Heart left ventricle (tissue), 16 donors: Measurements from ENCODE around the gene SOBP. TPM values are rescaled to one million over a fixed set of nuclear protein-coding genes. Genes with fewer than 3 reads are reported as not detected.

ENCODE experiments used
- ATAC-seq, 4 donors: fragments of 200-7000 bp; cut with Tn5 transposase; one replicate each; pipeline ENCODE4 v1.9.1; 2020 to 2022; ENCODE audit warnings: moderate library complexity in 4 of 4, mild to moderate bottlenecking in 3 of 4, moderate number of reproducible peaks in 1 of 4
- DNase-seq, 5 donors: peaks; one replicate each; pipeline ENCODE4 v3.0.0-alpha.2; 2020
- H3K27ac ChIP-seq, 12 donors: fragments of 200-600 bp; sonication (generic) in 4 of 12; one replicate each; pipeline versions ENCODE4 v1.5.0 to v1.8.0; 2016 to 2022; ENCODE audit warnings: mild to moderate bottlenecking in 2 of 12
- H3K27me3 ChIP-seq, 9 donors: fragments of 200-600 bp; sonication (generic) in 2 of 9; one replicate each; pipeline versions ENCODE4 v1.5.1 to v1.8.0; 2016 to 2022; ENCODE audit warnings: mild to moderate bottlenecking in 3 of 9
- H3K36me3 ChIP-seq, 9 donors: fragments of 200-600 bp; sonication (generic) in 2 of 9; one replicate each; pipeline versions ENCODE4 v1.5.0 to v1.8.0; 2018 to 2022; ENCODE audit warnings: mild to moderate bottlenecking in 2 of 9
- H3K4me1 ChIP-seq, 12 donors: fragments of 200-600 bp; sonication (generic) in 4 of 12; one replicate each; pipeline versions ENCODE4 v1.5.0 to v1.8.0; 2016 to 2022; ENCODE audit warnings: mild to moderate bottlenecking in 3 of 12
- H3K4me3 ChIP-seq, 12 donors: fragments of 200-600 bp; sonication (generic) in 4 of 12; one replicate each; pipeline versions ENCODE4 v1.5.0 to v1.8.0; 2017 to 2022; ENCODE audit warnings: mild to moderate bottlenecking in 9 of 12, moderate library complexity in 4 of 12
- H3K9me3 ChIP-seq, 12 donors: fragments of 200-600 bp; sonication (generic) in 4 of 12; one replicate each; pipeline versions ENCODE4 v1.5.0 to v1.8.0; 2016 to 2022; ENCODE audit warnings: mild to moderate bottlenecking in 1 of 12
- POLR2A ChIP-seq, 2 donors: fragments of 450-650 bp; IDR thresholded peaks; one replicate each; pipeline ENCODE4 v1.6.1; 2017; ENCODE audit warnings: antibody characterized with exemption in 2 of 2, mild to moderate bottlenecking in 2 of 2, moderate library complexity in 2 of 2
- WGBS, 4 donors: extraction: QIAGEN DNeasy Blood & Tissue Kit in 2 of 4; methylation state at CpG; one replicate each; pipeline versions ENCODE4 v1.1.5 to v1.1.7; 2013 to 2018; 5-methylcytosine and 5-hydroxymethylcytosine counted together
- intact Hi-C, 10 donors: fragments of 100-400 bp; cut with DNase I; formaldehyde crosslinking; loops; one replicate each; pipeline versions ENCODE4 v1.11.1 to v1.14.2; 2022
- polyA plus RNA-seq, 2 donors: library from polyadenylated mRNA; stranded (reverse); fragments of 200-250 nt; gene quantifications; one replicate each; pipeline ENCODE4 v1.2.3, GENCODE V29; 2013
- total RNA-seq, 9 donors: library from RNA; depleted of rRNA in 2 of 9; stranded (reverse); fragments of >200 nt in 2 of 9; fragmentation: NEBNext Ultra II Directional in 3 of 9; extraction: Animal tissue kit (Norgen Biotek cat#: 25700) in 3 of 9; gene quantifications; one replicate each; pipeline versions ENCODE4 v1.1.0 to v1.2.4, GENCODE V29; 2016 to 2023
- TF ChIP-seq, protein P1 (sequence below), 12 donors: fragments of 200-600 bp; sonication (generic) in 4 of 12; IDR thresholded peaks; one replicate each; pipeline versions ENCODE4 v1.5.0 to v1.8.0; 2018 to 2022; ENCODE audit warnings: antibody characterized with exemption in 12 of 12, mild to moderate bottlenecking in 5 of 12
- donor health status: ischemic (EF 13 %, LVEDD 7.1; RV severe dilation, severe dysfunction).
- donor health status: healthy with polysubstance abuse.
- donor health status: DM: no; HTN: yes; CAD: no.
- donor health status: DM: no; HTN: no; CAD: no.
- donor health status: ischemic (EF 25% LVEDD 6.9; RV normal size, moderate dysfunction).
- donor health status: ischemic (EF 25% LVEDD 5.7; RV mildly dilated, moderate dysfunction).
- donor health status: healthy.
- donor health status: DM: yes; HTN: yes; CAD: no.
- donor health status: ischemic (EF 35%, LVEDD 5.7; RV mildly dilated, moderate dysfunction).
- donor health status: nonischemic (EF 11% LVEDD 7.7; RV severe dilation, severe dysfunction).
- donor health status: DM: yes; HTN: yes; CAD: no.
- donor health status: PGD.
- donor health status: ischemic (EF 29% LVEDD 5.4; RV normal size, mild dysfunction).
- donor health status: nonischemic (EF 23%, LVEDD 6.1; RV moderate dilation, normal function).

The SOBP gene
- total and polyA plus RNA-seq, 11 donors: 10.6 to 24.9 (median 16.4) TPM

DNA sequence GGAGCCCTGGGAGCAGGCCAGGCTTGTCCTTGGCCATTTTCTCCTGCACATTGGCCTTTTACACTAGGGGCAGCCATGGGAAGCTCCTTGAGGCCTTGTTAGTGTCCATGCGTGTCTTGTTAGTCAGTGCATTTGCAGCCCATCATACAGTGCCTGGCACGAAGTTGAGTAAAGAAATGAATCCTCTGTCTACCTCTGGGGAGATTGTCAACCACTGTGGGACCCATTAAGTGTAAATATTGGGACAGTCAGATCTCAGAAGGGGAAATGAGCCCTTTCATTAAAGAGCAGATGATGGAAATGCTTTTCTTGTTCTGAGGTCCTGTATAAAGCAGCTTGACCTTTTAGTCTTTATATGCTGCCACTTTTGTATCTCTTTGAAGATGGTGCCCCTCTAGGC, 33.9 kb downstream of the SOBP start:
- no peak for TF ChIP-seq POLR2A (IDR thresholded peaks at IDR 0.05)
- TF ChIP-seq, protein P1, sequence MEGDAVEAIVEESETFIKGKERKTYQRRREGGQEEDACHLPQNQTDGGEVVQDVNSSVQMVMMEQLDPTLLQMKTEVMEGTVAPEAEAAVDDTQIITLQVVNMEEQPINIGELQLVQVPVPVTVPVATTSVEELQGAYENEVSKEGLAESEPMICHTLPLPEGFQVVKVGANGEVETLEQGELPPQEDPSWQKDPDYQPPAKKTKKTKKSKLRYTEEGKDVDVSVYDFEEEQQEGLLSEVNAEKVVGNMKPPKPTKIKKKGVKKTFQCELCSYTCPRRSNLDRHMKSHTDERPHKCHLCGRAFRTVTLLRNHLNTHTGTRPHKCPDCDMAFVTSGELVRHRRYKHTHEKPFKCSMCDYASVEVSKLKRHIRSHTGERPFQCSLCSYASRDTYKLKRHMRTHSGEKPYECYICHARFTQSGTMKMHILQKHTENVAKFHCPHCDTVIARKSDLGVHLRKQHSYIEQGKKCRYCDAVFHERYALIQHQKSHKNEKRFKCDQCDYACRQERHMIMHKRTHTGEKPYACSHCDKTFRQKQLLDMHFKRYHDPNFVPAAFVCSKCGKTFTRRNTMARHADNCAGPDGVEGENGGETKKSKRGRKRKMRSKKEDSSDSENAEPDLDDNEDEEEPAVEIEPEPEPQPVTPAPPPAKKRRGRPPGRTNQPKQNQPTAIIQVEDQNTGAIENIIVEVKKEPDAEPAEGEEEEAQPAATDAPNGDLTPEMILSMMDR (IDR thresholded peaks at IDR 0.05): no peak
- H3K27ac ChIP-seq: no peak overlapping the region
- H3K27me3 ChIP-seq: no peaks in the 10 kb centered on the region
- peaks cover 0 to 17% (median 3%) of the 10 kb centered on the region in 9 donors for H3K36me3 ChIP-seq
- no peaks in the 10 kb centered on the region for H3K9me3 ChIP-seq
- no peak overlapping the region for H3K4me3 ChIP-seq
- DNase-seq: no peak
- no peak for ATAC-seq
- peaks cover 0 to 23% (median 0%) of the 10 kb centered on the region in 12 donors for H3K4me1 ChIP-seq
- WGBS, 4 donors: 91 to 100% (median 94%) methylated on average over 2 of the region's 2 CpGs
- intact Hi-C loops: no loop called here

DNA sequence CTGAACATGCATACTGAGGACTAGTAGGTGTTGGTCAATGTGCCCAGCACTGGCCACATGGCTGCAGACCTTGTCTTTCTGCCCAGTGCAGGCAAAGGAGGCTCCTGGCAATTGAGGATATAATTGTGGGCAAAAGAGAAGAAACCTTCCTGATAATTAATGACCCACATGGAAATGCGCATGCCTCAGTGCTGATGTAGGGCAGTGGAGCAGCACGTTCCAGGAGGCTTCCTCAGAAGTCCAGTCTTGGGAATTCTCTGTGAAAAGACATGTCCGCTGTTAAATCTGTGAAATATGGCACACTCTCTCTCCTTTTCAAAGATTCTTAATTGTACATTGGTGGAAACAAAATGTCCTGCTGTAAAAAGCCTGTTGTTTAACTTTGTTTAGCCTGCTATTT, 34.7 kb downstream of the SOBP start:
- no peak overlapping the region for H3K4me3 ChIP-seq
- H3K4me1 ChIP-seq: peaks cover 0 to 23% (median 0%) of the 10 kb centered on the region in 12 donors
- DNase-seq: no peak
- H3K27ac ChIP-seq: no peak overlapping the region
- ATAC-seq: no peak
- H3K27me3 ChIP-seq: no peaks in the 10 kb centered on the region
- 86 to 89% (median 87%) methylated on average over 3 of the region's 3 CpGs for WGBS, 4 donors
- no peaks in the 10 kb centered on the region for H3K9me3 ChIP-seq
- peaks cover 0 to 17% (median 3%) of the 10 kb centered on the region in 9 donors for H3K36me3 ChIP-seq
- TF ChIP-seq POLR2A (IDR thresholded peaks at IDR 0.05): no peak
- TF ChIP-seq, protein P1 (IDR thresholded peaks at IDR 0.05): no peak
- intact Hi-C loops: no loop called here

DNA sequence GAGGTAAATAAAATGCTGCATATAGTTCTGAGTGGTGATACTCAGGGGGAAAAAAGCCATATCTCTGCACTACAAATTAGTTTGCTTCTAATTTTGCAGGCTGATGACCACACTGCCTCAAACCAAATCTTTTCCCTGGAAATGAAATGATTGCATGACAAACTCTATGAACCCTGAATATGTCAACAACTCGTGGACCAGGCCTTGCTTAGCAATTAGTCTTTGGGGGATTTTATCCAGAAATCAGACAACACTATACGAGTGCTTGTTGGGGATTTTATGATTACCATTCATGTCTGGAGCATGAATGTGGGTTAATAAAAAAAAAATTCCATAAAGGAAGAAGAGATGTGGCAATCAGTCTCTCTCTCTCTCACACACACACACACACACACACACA, 42.0 kb downstream of the SOBP start:
- no peak overlapping the region for H3K4me3 ChIP-seq
- peaks cover 0 to 41% (median 11%) of the 10 kb centered on the region in 12 donors for H3K4me1 ChIP-seq
- 68 to 80% (median 72%) methylated on average over 2 of the region's 2 CpGs for WGBS, 4 donors
- intact Hi-C loops: loop anchor here in 3 of 10 donors (2.0 to 5.0 kb wide), 3 partner anchors 33 to 40 kb away; partner anchors contain the start of gene SOBP (in 1 of the 3)
- H3K9me3 ChIP-seq: no peaks in the 10 kb centered on the region
- no peak for DNase-seq
- TF ChIP-seq POLR2A (IDR thresholded peaks at IDR 0.05): no peak
- TF ChIP-seq, protein P1 (IDR thresholded peaks at IDR 0.05): no peak
- H3K27ac ChIP-seq: peak overlapping the region in 1 of 12 donors; percentile 3
- ATAC-seq: peak in 1 of 4 donors; percentile 5
- no peaks in the 10 kb centered on the region for H3K27me3 ChIP-seq
- H3K36me3 ChIP-seq: peaks cover 0 to 12% (median 0%) of the 10 kb centered on the region in 9 donors

DNA sequence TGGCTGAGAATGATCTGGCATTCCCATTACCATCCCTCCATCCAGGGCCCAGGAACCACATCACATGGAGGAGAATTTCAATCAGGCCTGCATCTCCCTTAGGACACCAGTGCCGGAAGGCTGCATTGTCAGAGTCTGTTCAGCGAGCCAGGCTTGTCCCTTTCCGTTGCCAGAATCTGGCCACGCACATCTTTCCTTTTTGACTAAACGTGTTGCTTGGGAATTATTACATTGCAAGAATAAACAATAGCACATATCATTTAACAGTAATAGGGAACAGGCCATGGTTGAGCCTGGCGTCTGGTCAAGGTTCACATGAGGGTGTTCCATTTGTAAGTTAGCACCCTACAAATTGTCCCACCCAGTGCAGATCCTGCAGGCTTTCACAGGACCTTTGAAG, 42.8 kb downstream of the SOBP start:
- intact Hi-C loops: loop anchor here in 2 of 10 donors (5.0 kb wide), 2 partner anchors 35 to 40 kb away; partner anchors contain the start of gene SOBP (in 1 of the 2)
- Histone ChIP-seq H3K4me1 (peaks cover 0 to 44% (median 11%) of the 10 kb centered on the region in 12 donors), H3K27me3 (no peaks in the 10 kb centered on the region), H3K36me3 (peaks cover 0 to 12% (median 0%) of the 10 kb centered on the region in 9 donors), H3K4me3 (no peak overlapping the region), H3K27ac (peak overlapping the region in 5 of 12 donors; percentile 4 to 32 (median 26)), H3K9me3 (no peaks in the 10 kb centered on the region)
- DNase-seq: peak in 4 of 5 donors; percentile 32 to 50 (median 40)
- peak in 3 of 4 donors; percentile 74 to 76 (median 76) for ATAC-seq
- TF ChIP-seq, protein P1 (IDR thresholded peaks at IDR 0.05): no peak
- no peak for TF ChIP-seq POLR2A (IDR thresholded peaks at IDR 0.05)
- WGBS, 4 donors: 52 to 72% (median 63%) methylated on average over 6 of the region's 6 CpGs
